ENCODE data around the gene POLR3F. TPM values are rescaled to one million over a fixed set of nuclear protein-coding genes. Genes with fewer than 3 reads are reported as not detected.
"Not testable (repeated sequence)": the region's sequence is repeated elsewhere in the genome, so short reads cannot be mapped to it uniquely, and the experiment has no call there.

Gene POLR3F
- total and polyA plus RNA-seq, 2 experiments from 2014 or later: 9.1 to 10.8 TPM

DNA sequence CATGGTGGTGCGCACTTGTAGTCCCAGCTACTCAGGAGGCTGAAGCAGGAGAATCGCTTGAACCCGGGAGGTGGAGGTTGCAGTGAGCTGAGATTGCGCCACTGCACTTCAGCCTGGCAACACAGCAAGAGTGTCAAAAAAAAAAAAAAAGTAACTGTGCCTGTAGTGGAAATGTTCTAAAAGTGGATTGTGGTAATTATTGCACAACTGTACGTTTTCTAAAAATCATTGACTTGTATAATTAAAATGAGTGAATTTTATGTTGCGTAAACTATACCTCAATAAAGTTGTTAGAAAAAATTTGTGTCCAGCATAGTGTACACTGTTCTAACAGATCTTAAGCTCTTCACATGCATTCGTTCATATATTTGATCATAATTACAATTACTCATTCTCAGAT is 46.0 kb downstream of the POLR3F start:
- H3K36me3 ChIP-seq (replicated peaks; ENCODE audit: insufficient read depth, low read depth): no peaks in the 10 kb centered on the region
- no peaks in the 10 kb centered on the region for H3K9me2 ChIP-seq (replicated peaks; ENCODE audit: insufficient read depth)
- TF ChIP-seq EZH2phosphoT487 (IDR thresholded peaks at IDR 0.05; ENCODE audit: low read depth, severe bottlenecking, unreplicated experiment): no peak
- TF ChIP-seq, protein P1, sequence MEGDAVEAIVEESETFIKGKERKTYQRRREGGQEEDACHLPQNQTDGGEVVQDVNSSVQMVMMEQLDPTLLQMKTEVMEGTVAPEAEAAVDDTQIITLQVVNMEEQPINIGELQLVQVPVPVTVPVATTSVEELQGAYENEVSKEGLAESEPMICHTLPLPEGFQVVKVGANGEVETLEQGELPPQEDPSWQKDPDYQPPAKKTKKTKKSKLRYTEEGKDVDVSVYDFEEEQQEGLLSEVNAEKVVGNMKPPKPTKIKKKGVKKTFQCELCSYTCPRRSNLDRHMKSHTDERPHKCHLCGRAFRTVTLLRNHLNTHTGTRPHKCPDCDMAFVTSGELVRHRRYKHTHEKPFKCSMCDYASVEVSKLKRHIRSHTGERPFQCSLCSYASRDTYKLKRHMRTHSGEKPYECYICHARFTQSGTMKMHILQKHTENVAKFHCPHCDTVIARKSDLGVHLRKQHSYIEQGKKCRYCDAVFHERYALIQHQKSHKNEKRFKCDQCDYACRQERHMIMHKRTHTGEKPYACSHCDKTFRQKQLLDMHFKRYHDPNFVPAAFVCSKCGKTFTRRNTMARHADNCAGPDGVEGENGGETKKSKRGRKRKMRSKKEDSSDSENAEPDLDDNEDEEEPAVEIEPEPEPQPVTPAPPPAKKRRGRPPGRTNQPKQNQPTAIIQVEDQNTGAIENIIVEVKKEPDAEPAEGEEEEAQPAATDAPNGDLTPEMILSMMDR (IDR thresholded peaks at IDR 0.05; ENCODE audit: poor library complexity): no peak
- TF ChIP-seq EZH2 (IDR thresholded peaks at IDR 0.05; ENCODE audit: borderline replicate concordance): no peak
- peaks cover 46% of the 10 kb centered on the region for H3K79me2 ChIP-seq
- no peak overlapping the region for H2AFZ ChIP-seq
- no peak overlapping the region for H3K27ac ChIP-seq
- no peaks in the 10 kb centered on the region for H3K9me3 ChIP-seq (ENCODE audit: low read depth)
- no peaks in the 10 kb centered on the region for H4K20me1 ChIP-seq (ENCODE audit: insufficient read depth, poor library complexity, severe bottlenecking)
- H3K27me3 ChIP-seq: no peaks in the 10 kb centered on the region
- DNase-seq (ENCODE audit: low spot score): no peak
- no peak overlapping the region for H3K4me2 ChIP-seq
- 97% methylated on average over 7 of the region's 7 CpGs for WGBS (ENCODE audit: low lambda C conversion rate, missing lambda C conversion rate)
- H3K4me1 ChIP-seq (ENCODE audit: insufficient read depth): peaks cover 7% of the 10 kb centered on the region
- no peak overlapping the region for H3K4me3 ChIP-seq

GRCh38 chr20:18514127-18514526 is 46.9 kb downstream of the POLR3F start:
- no peaks in the 10 kb centered on the region for H3K36me3 ChIP-seq (replicated peaks; ENCODE audit: insufficient read depth, low read depth)
- DNase-seq (ENCODE audit: low spot score): no peak
- no peak overlapping the region for H2AFZ ChIP-seq
- no peak overlapping the region for H3K27ac ChIP-seq
- H3K4me1 ChIP-seq (ENCODE audit: insufficient read depth): peaks cover 2% of the 10 kb centered on the region
- 92% methylated on average over 5 of the region's 5 CpGs for WGBS (ENCODE audit: low lambda C conversion rate, missing lambda C conversion rate)
- no peaks in the 10 kb centered on the region for H3K9me3 ChIP-seq (ENCODE audit: low read depth)
- peaks cover 37% of the 10 kb centered on the region for H3K79me2 ChIP-seq
- TF ChIP-seq EZH2phosphoT487 (IDR thresholded peaks at IDR 0.05; ENCODE audit: low read depth, severe bottlenecking, unreplicated experiment) (no peak), EZH2 (IDR thresholded peaks at IDR 0.05; ENCODE audit: borderline replicate concordance) (no peak)
- TF ChIP-seq, protein P1 (IDR thresholded peaks at IDR 0.05; ENCODE audit: poor library complexity): no peak
- H3K27me3 ChIP-seq: no peaks in the 10 kb centered on the region
- no peak overlapping the region for H3K4me3 ChIP-seq
- no peaks in the 10 kb centered on the region for H4K20me1 ChIP-seq (ENCODE audit: insufficient read depth, poor library complexity, severe bottlenecking)
- no peaks in the 10 kb centered on the region for H3K9me2 ChIP-seq (replicated peaks; ENCODE audit: insufficient read depth)
- H3K4me2 ChIP-seq: no peak overlapping the region

DNA sequence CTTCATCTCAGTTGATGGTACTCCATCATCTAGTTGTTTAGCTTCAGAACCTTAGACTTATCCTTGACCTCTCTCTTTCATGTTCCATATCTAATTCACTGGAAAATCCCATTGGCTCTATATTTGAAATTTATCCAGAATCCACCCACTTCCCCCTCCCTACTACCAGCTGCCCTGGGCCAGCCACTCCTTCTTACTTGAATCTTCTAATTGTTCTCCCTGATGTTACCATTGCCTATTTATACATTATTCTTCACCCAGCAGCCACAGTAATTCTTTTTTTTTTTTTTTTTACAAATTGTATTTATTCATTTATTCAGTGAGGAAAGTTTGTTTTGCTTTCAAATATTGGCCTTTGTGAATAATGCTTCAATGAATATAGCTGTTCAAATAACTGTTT is 48.8 kb downstream of the POLR3F start:
- DNase-seq (ENCODE audit: low spot score): no peak
- no peaks in the 10 kb centered on the region for H3K36me3 ChIP-seq (replicated peaks; ENCODE audit: insufficient read depth, low read depth)

GRCh38 chr20:18522066-18522465 is 54.9 kb downstream of the POLR3F start:
- not testable (repeated sequence) for H4K20me1 ChIP-seq (ENCODE audit: insufficient read depth, poor library complexity, severe bottlenecking); H3K4me1 ChIP-seq (ENCODE audit: insufficient read depth); H3K9me3 ChIP-seq (ENCODE audit: low read depth); H2AFZ ChIP-seq; H3K79me2 ChIP-seq; H3K4me3 ChIP-seq; H3K9me2 ChIP-seq (replicated peaks; ENCODE audit: insufficient read depth); H3K4me2 ChIP-seq; H3K27me3 ChIP-seq; H3K36me3 ChIP-seq (replicated peaks; ENCODE audit: insufficient read depth, low read depth); DNase-seq (ENCODE audit: low spot score); H3K27ac ChIP-seq
- 96% methylated on average over 9 of the region's 9 CpGs for WGBS (ENCODE audit: low lambda C conversion rate, missing lambda C conversion rate)

More for the DNA sequence above, 48.8 kb downstream of the POLR3F start:
- no peak overlapping the region for H3K4me2 ChIP-seq
- TF ChIP-seq EZH2 (IDR thresholded peaks at IDR 0.05; ENCODE audit: borderline replicate concordance): no peak
- TF ChIP-seq, protein P1 (IDR thresholded peaks at IDR 0.05; ENCODE audit: poor library complexity): no peak
- TF ChIP-seq EZH2phosphoT487 (IDR thresholded peaks at IDR 0.05; ENCODE audit: low read depth, severe bottlenecking, unreplicated experiment): no peak
- H3K27me3 ChIP-seq: no peaks in the 10 kb centered on the region
- H3K9me2 ChIP-seq (replicated peaks; ENCODE audit: insufficient read depth): no peaks in the 10 kb centered on the region
- H3K27ac ChIP-seq: no peak overlapping the region
- no peaks in the 10 kb centered on the region for H3K9me3 ChIP-seq (ENCODE audit: low read depth)
- H3K4me3 ChIP-seq: no peak overlapping the region
- no peak overlapping the region for H2AFZ ChIP-seq
- no peaks in the 10 kb centered on the region for H4K20me1 ChIP-seq (ENCODE audit: insufficient read depth, poor library complexity, severe bottlenecking)
- H3K4me1 ChIP-seq (ENCODE audit: insufficient read depth): no peaks in the 10 kb centered on the region
- peaks cover 23% of the 10 kb centered on the region for H3K79me2 ChIP-seq
